ENCODE measurements around the gene SDHB. TPM values are rescaled to one million over a fixed set of nuclear protein-coding genes. Genes with fewer than 3 reads are reported as not detected.

The SDHB gene
- total RNA-seq, 2 donors from 2014 or later = 93.0 to 113 TPM

- Histone ChIP-seq H3K4me3 (no peak overlapping the region), H3K27ac (no peak overlapping the region), H3K27me3 (replicated peaks; ENCODE audit: insufficient read depth) (no peaks in the 10 kb centered on the region), H3K4me1 (replicated peaks) (peaks cover 4% of the 10 kb centered on the region), H3K36me3 (peaks cover 0 to 4% of the 10 kb centered on the region in 2 donors), H3K9me3 (no peaks in the 10 kb centered on the region)
- intact Hi-C loops (cut with DNase I) = no loop called here
- 99% methylated on average over 3 of the region's 3 CpGs for WGBS
- no peak for DNase-seq (ENCODE audit: low spot score)
- TF ChIP-seq POLR2AphosphoS5 (IDR thresholded peaks at IDR 0.05) = no peak
- no peak for TF ChIP-seq CTCF (IDR thresholded peaks at IDR 0.05)
- TF ChIP-seq POLR2A (IDR thresholded peaks at IDR 0.05) = no peak
These were observed 21.1 kb downstream of the SDHB start for GRCh38 chr1:17032741-17033140.

- WGBS = 90% methylated on average over 4 of the region's 4 CpGs
These were observed 22.4 kb downstream of the SDHB start for GRCh38 chr1:17031436-17031835.

GRCh38 chr1:17030206-17030605 lies 23.6 kb downstream of the SDHB start:
- Histone ChIP-seq H3K9me3 (no peaks in the 10 kb centered on the region), H3K4me3 (no peak overlapping the region), H3K36me3 (peaks cover 0 to 4% of the 10 kb centered on the region in 2 donors), H3K27ac (no peak overlapping the region), H3K4me1 (replicated peaks) (peaks cover 11% of the 10 kb centered on the region), H3K27me3 (replicated peaks; ENCODE audit: insufficient read depth) (no peaks in the 10 kb centered on the region)
- WGBS = 78% methylated on average over 4 of the region's 4 CpGs
- intact Hi-C loops (cut with DNase I) = no loop called here
- TF ChIP-seq CTCF (IDR thresholded peaks at IDR 0.05) (no peak), POLR2A (IDR thresholded peaks at IDR 0.05) (no peak), POLR2AphosphoS5 (IDR thresholded peaks at IDR 0.05) (no peak)
- no peak for DNase-seq (ENCODE audit: low spot score)

More at GRCh38 chr1:17031436-17031835, 22.4 kb downstream of the SDHB start:
- Histone ChIP-seq H3K4me3 (no peak overlapping the region), H3K36me3 (peaks cover 0 to 4% of the 10 kb centered on the region in 2 donors), H3K27me3 (replicated peaks; ENCODE audit: insufficient read depth) (no peaks in the 10 kb centered on the region), H3K4me1 (replicated peaks) (peaks cover 11% of the 10 kb centered on the region), H3K9me3 (no peaks in the 10 kb centered on the region), H3K27ac (no peak overlapping the region)
- TF ChIP-seq POLR2A (IDR thresholded peaks at IDR 0.05) (no peak), CTCF (IDR thresholded peaks at IDR 0.05) (no peak), POLR2AphosphoS5 (IDR thresholded peaks at IDR 0.05) (no peak)
- intact Hi-C loops (cut with DNase I) = no loop called here
- no peak for DNase-seq (ENCODE audit: low spot score)

- Histone ChIP-seq H3K27me3 (replicated peaks; ENCODE audit: insufficient read depth) (no peaks in the 10 kb centered on the region), H3K9me3 (no peaks in the 10 kb centered on the region), H3K4me1 (replicated peaks) (peaks cover 11% of the 10 kb centered on the region), H3K27ac (peak overlapping the region in 1 of 2 donors; percentile 19), H3K4me3 (no peak overlapping the region), H3K36me3 (peaks cover 2 to 4% of the 10 kb centered on the region in 2 donors)
- WGBS = 66% methylated on average over 5 of the region's 5 CpGs
- TF ChIP-seq CTCF (IDR thresholded peaks at IDR 0.05) (no peak), POLR2A (IDR thresholded peaks at IDR 0.05) (no peak), POLR2AphosphoS5 (IDR thresholded peaks at IDR 0.05) (no peak)
- intact Hi-C loops (cut with DNase I) = no loop called here
- DNase-seq (ENCODE audit: low spot score) = no peak
These were observed 25.1 kb downstream of the SDHB start for GRCh38 chr1:17028662-17029188.

GRCh38 chr1:17027900-17028299 lies 25.9 kb downstream of the SDHB start:
- peaks cover 4 to 6% of the 10 kb centered on the region in 2 donors for H3K36me3 ChIP-seq
- DNase-seq (ENCODE audit: low spot score) = peak; percentile 51

More at GRCh38 chr1:17027900-17028299, 25.9 kb downstream of the SDHB start:
- Histone ChIP-seq H3K4me1 (replicated peaks) (peaks cover 11% of the 10 kb centered on the region), H3K27me3 (replicated peaks; ENCODE audit: insufficient read depth) (no peaks in the 10 kb centered on the region), H3K27ac (peak overlapping the region in 1 of 2 donors; percentile 19), H3K9me3 (no peaks in the 10 kb centered on the region), H3K4me3 (no peak overlapping the region)
- no peak for TF ChIP-seq POLR2A (IDR thresholded peaks at IDR 0.05)
- TF ChIP-seq CTCF (IDR thresholded peaks at IDR 0.05) = no peak
- peak; percentile 14 for TF ChIP-seq POLR2AphosphoS5 (IDR thresholded peaks at IDR 0.05)
- 44% methylated on average over 2 of the region's 2 CpGs for WGBS
- intact Hi-C loops (cut with DNase I) = no loop called here

Measured in prostate gland (tissue), 2 donors.